Heart right ventricle (tissue), 16 donors: ENCODE results near the gene EPS8. TPM values are rescaled to one million over a fixed set of nuclear protein-coding genes. Genes with fewer than 3 reads are reported as not detected.
A peak's percentile ranks its signal among the peaks of the same experiment; 100 is the strongest.
"Not testable (repeated sequence)": the region's sequence is repeated elsewhere in the genome, so short reads cannot be mapped to it uniquely, and the experiment has no call there.

Experiments
- ATAC-seq, 8 donors: fragments of 200-7000 bp; cut with Tn5 transposase; one replicate each; pipeline ENCODE4 v1.9.1; 2020; ENCODE audit warnings: mild to moderate bottlenecking in 8 of 8, moderate library complexity in 8 of 8, moderate number of reproducible peaks in 1 of 8
- DNase-seq, 2 donors: peaks; one replicate each; pipeline ENCODE4 v3.0.0-alpha.2; 2020
- H3K27ac ChIP-seq, 10 donors: fragments of 200-600 bp; sonication (generic) in 2 of 10; one replicate each; pipeline versions ENCODE4 v1.5.0 to v1.8.0; 2020 to 2022; ENCODE audit warnings: mild to moderate bottlenecking in 3 of 10
- H3K27me3 ChIP-seq, 7 donors: fragments of 200-600 bp; one replicate each; pipeline ENCODE4 v1.8.0; 2021 to 2022; ENCODE audit warnings: mild to moderate bottlenecking in 2 of 7
- H3K36me3 ChIP-seq, 9 donors: fragments of 200-600 bp; sonication (generic) in 1 of 9; one replicate each; pipeline versions ENCODE4 v1.5.0 to v1.8.0; 2020 to 2022; ENCODE audit warnings: mild to moderate bottlenecking in 2 of 9
- H3K4me1 ChIP-seq, 9 donors: fragments of 200-600 bp; sonication (generic) in 1 of 9; one replicate each; pipeline versions ENCODE4 v1.5.0 to v1.8.0; 2020 to 2022; ENCODE audit warnings: mild to moderate bottlenecking in 4 of 9
- H3K4me3 ChIP-seq, 10 donors: fragments of 200-600 bp; sonication (generic) in 2 of 10; one replicate each; pipeline versions ENCODE4 v1.5.0 to v1.8.0; 2020 to 2022; ENCODE audit warnings: mild to moderate bottlenecking in 7 of 10, moderate library complexity in 2 of 10
- H3K9me3 ChIP-seq, 11 donors: fragments of 200-600 bp in 10 of 11; sonication (generic) in 2 of 11; one replicate each; pipeline versions ENCODE4 v1.5.0 to v1.8.0; 2013 to 2022; ENCODE audit warnings: mild to moderate bottlenecking in 2 of 11, control low read depth in 1 of 11, moderate library complexity in 1 of 11
- CTCF ChIP-seq, 9 donors: fragments of 200-600 bp; sonication (generic) in 2 of 9; IDR thresholded peaks; one replicate each; pipeline versions ENCODE4 v1.5.0 to v1.8.0; 2021 to 2022; ENCODE audit warnings: antibody characterized with exemption in 9 of 9, mild to moderate bottlenecking in 5 of 9, moderate library complexity in 1 of 9
- WGBS, 2 donors: extraction: QIAGEN DNeasy Blood & Tissue Kit; methylation state at CpG; one replicate each; pipeline ENCODE4 v1.1.7; 2013; ENCODE audit warnings: inconsistent platforms in 1 of 2; 5-methylcytosine and 5-hydroxymethylcytosine counted together
- intact Hi-C, 10 donors: fragments of 100-400 bp; cut with DNase I; formaldehyde crosslinking; loops; one replicate each; pipeline versions ENCODE4 v1.11.1 to v1.14.2; 2022
- polyA plus RNA-seq, 2 donors: library from polyadenylated mRNA; stranded (reverse); fragments of 200-250 nt; gene quantifications; one replicate each; pipeline ENCODE4 v1.2.3, GENCODE V29; 2013
- total RNA-seq, 10 donors: library from RNA; stranded (reverse); fragmentation: NEBNext Ultra II Directional in 3 of 10; extraction: Animal tissue kit (Norgen Biotek cat#: 25700) in 3 of 10; gene quantifications; one replicate each; pipeline versions ENCODE4 v1.2.1 to v1.2.4, GENCODE V29; 2021 to 2023
- donor health status: Arrhythmogenic right ventricular cardiomyopathy.
- donor health status: ischemic (EF 13 %, LVEDD 7.1; RV severe dilation, severe dysfunction).
- donor health status: healthy with polysubstance abuse.
- donor health status: DM: no; HTN: yes; CAD: no.
- donor health status: DM: no; HTN: no; CAD: no.
- donor health status: ischemic (EF 25% LVEDD 6.9; RV normal size, moderate dysfunction).
- donor health status: ischemic (EF 25% LVEDD 5.7; RV mildly dilated, moderate dysfunction).
- donor health status: healthy.
- donor health status: DM: yes; HTN: yes; CAD: no.
- donor health status: Ischemic cardiomyopathy.
- donor health status: ischemic (EF 35%, LVEDD 5.7; RV mildly dilated, moderate dysfunction).
- donor health status: nonischemic (EF 11% LVEDD 7.7; RV severe dilation, severe dysfunction).
- donor health status: DM: yes; HTN: yes; CAD: no.
- donor health status: PGD.
- donor health status: ischemic (EF 29% LVEDD 5.4; RV normal size, mild dysfunction).
- donor health status: nonischemic (EF 23%, LVEDD 6.1; RV moderate dilation, normal function).

The EPS8 gene
- total and polyA plus RNA-seq, 12 donors, result 7.7 to 38.6 (median 15.7) TPM

- peaks cover 0 to 48% (median 0%) of the 10 kb centered on the region in 9 donors for H3K36me3 ChIP-seq
- H3K4me1 ChIP-seq, result peaks cover 0 to 44% (median 24%) of the 10 kb centered on the region in 9 donors
- no peak for TF ChIP-seq CTCF (IDR thresholded peaks at IDR 0.05)
- 97 to 100% methylated on average over 2 of the region's 2 CpGs for WGBS, 2 donors
- DNase-seq (no peak), ATAC-seq (no peak)
- H3K4me3 ChIP-seq, result no peak overlapping the region
- H3K9me3 ChIP-seq, result no peaks in the 10 kb centered on the region
- H3K27me3 ChIP-seq, result no peaks in the 10 kb centered on the region
- peak overlapping the region in 1 of 10 donors; percentile 23 for H3K27ac ChIP-seq
- intact Hi-C loops, result loop anchor here in 2 of 10 donors (5.0 kb wide), 2 partner anchors 33 to 162 kb away; partner anchors contain the start of gene EPS8 (in 1 of the 2)
Observed at GRCh38 chr12:15625075-15625474, 164.1 kb downstream of the EPS8 start.

- TF ChIP-seq CTCF (IDR thresholded peaks at IDR 0.05), result no peak
- intact Hi-C loops, result no loop called here
- ATAC-seq (no peak), DNase-seq (no peak)
- Histone ChIP-seq H3K4me3 (no peak overlapping the region), H3K27ac (peak overlapping the region in 3 of 10 donors; percentile 7 to 39 (median 18)), H3K9me3 (peaks cover 0 to 7% (median 0%) of the 10 kb centered on the region in 11 donors), H3K27me3 (no peaks in the 10 kb centered on the region), H3K4me1 (peaks cover 0 to 16% (median 0%) of the 10 kb centered on the region in 9 donors), H3K36me3 (peaks cover 0 to 66% (median 0%) of the 10 kb centered on the region in 9 donors)
- WGBS, 2 donors, result 55% methylated on average over 4 of the region's 4 CpGs
Observed at GRCh38 chr12:15620741-15621539, 168.2 kb downstream of the EPS8 start.

GRCh38 chr12:15616495-15616894 lies 172.7 kb downstream of the EPS8 start:
- WGBS, 2 donors, result 96 to 98% methylated on average over 8 of the region's 8 CpGs
- intact Hi-C loops, result not testable (repeated sequence)

GRCh38 chr12:15613981-15614380 lies 175.2 kb downstream of the EPS8 start:
- no peak for ATAC-seq
- DNase-seq, result no peak
- peaks cover 0 to 6% (median 0%) of the 10 kb centered on the region in 9 donors for H3K36me3 ChIP-seq
- WGBS, 2 donors, result 64 to 79% methylated on average over 1 of the region's 1 CpG
- TF ChIP-seq CTCF (IDR thresholded peaks at IDR 0.05), result no peak
- H3K27ac ChIP-seq, result no peak overlapping the region
- no peak overlapping the region for H3K4me3 ChIP-seq
- intact Hi-C loops, result no loop called here
- no peaks in the 10 kb centered on the region for H3K27me3 ChIP-seq
- no peaks in the 10 kb centered on the region for H3K4me1 ChIP-seq
- peaks cover 0 to 42% (median 9%) of the 10 kb centered on the region in 11 donors for H3K9me3 ChIP-seq

More at GRCh38 chr12:15616495-15616894, 172.7 kb downstream of the EPS8 start:
- not testable (repeated sequence) for H3K27me3 ChIP-seq, H3K27ac ChIP-seq, H3K4me3 ChIP-seq, DNase-seq, ATAC-seq
- Histone ChIP-seq H3K4me1 (peaks cover 0 to 12% (median 0%) of the 10 kb centered on the region in 9 donors), H3K9me3 (peaks cover 0 to 42% (median 9%) of the 10 kb centered on the region in 11 donors), H3K36me3 (peaks cover 0 to 32% (median 0%) of the 10 kb centered on the region in 9 donors)
